Spleen (tissue), 7 donors: ENCODE results near the gene VANGL1.

Experiments used
- CTCF ChIP-seq, 11 experiments: fragments of 200-600 bp in 7 of 11; fragments of 450-650 bp in 4 of 11; sonication (generic) in 4 of 11; IDR thresholded peaks in 8 of 11; conservative IDR thresholded peaks in 3 of 11; 1 replicate in 7 of 11; 2 replicates in 4 of 11; pipeline versions ENCODE4 v1.4.0 to v1.8.0; 2016 to 2021; ENCODE audit warnings: antibody characterized with exemption in 11 of 11, inconsistent platforms in 4 of 11, mild to moderate bottlenecking in 1 of 11
- POLR2A ChIP-seq, 3 donors: fragments of 450-650 bp; IDR thresholded peaks; one replicate each; pipeline ENCODE4 v1.5.1; 2017; ENCODE audit warnings: antibody characterized with exemption in 3 of 3, mild to moderate bottlenecking in 1 of 3
- donor health status: DM: no; HTN: no; CAD: no; lungs with moderate emphysema.
- donor health status: DM: no; HTN: no; CAD: no.
- donor health status: DM: no; HTN: no; CAD: no.

- TF ChIP-seq POLR2A (IDR thresholded peaks at IDR 0.05) (no peak), CTCF (IDR thresholded peaks at IDR 0.05 in 8 of 11, conservative IDR thresholded peaks at IDR 0.05 in 3 of 11) (no peak)
Observed at GRCh38 chr1:115654663-115655305, 13.0 kb downstream of the VANGL1 start.
